Pulmonary artery endothelial cell (primary cell): ENCODE data around the gene MLANA. TPM values are rescaled to one million over a fixed set of nuclear protein-coding genes. Genes with fewer than 3 reads are reported as not detected.
"Not testable (repeated sequence)": the region's sequence is repeated elsewhere in the genome, so short reads cannot be mapped to it uniquely, and the experiment has no call there.

Experiments
- DNase-seq: peaks from one replicate; pipeline ENCODE4 v3.0.0-alpha.2; 2011; ENCODE audit warnings: low read depth, low spot score
- total RNA-seq: library from RNA; depleted of rRNA; stranded (reverse); fragments of >200 nt; gene quantifications from 2 replicates; pipeline ENCODE4 v1.2.3, GENCODE V29; 2014

The MLANA gene
- total RNA-seq, 1 donor from 2014 or later: not detected

DNA sequence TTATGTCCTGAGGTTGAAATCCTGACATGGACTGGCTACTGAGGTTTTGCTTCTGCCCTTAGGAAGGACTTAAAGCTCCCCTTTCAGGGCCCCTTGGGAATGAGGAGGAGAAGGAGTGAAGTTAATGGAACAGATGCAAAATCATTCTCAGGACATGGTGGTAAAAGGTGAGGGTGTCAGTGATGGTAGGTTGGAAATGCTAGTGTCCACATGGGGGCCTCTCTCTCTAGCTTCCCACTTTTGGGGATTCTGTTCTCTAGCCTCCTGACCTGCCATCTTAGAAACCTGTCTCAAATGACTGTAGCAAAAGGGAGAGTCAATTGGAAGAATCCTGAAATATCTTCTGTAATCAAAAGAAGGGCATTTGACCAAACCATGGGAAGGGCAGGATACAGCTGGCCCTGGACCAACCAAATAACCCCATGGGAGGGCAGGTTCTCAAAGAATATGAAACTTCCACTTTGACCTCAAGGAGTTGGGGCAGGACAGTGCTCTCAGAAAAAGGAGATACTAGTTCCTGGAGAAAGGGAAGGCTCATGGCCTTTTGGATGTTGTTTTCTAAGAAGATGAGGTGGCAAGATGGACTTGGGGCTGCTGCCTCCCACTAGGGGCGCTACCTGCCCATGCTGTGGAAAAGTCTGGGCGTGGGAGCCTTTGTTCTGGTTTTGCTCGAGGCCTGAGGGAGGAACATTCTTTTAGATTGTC lies 21.2 kb upstream of the MLANA start:
- no peak for DNase-seq

DNA sequence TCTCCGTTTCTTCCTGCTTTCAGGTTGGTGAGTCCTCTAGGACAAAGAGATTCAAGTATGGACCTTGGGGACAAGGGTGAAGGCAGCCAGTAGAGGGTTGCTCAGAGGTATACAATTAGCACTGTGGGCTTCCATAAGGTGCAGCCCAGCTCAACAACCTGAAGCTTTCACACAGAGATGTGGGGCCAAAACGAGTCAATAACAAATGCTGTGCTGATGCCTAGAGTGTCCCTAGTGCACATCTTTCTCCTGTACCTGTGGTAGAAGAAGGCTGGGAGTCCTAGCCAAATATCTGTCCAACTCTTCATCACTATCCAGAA lies 20.7 kb upstream of the MLANA start:
- no peak for DNase-seq

DNA sequence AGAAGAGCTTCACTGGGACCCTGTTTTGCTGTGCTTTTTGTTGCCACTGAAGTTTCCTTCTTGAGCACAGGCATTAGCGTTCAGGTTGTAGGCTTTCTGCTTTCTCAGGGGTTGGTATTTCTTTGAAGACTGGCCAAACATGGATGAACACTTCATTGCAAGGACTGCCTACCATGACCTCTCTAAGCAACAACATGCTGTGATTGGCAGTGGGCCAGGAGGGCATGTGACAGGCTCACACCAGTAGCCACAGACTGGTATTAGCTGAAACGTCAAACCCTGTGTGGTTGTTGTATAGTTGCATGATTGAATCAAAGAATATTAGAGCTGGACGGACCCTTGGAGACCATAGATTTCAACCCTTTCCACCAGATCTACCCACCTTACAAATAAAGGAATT lies 20.0 kb upstream of the MLANA start:
- no peak for DNase-seq

DNA sequence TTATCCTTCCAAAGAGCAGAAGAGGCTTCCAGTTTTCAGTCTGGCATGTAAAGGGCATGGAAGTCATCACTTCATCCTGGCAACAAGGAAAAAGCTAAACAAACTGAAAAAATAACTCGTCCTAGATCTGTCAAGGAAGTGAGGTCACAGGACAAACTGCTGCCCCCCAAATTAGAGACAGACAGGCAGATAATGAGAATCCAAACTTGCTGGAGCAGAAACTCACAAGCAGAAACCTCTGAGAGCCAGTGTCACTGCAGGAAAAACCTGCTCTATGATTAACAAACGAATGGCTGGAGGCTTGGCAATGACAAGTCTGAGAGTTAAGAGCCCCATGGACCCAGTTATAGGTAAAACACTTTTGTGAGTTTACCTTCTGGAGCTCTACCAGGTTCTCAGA lies 18.9 kb upstream of the MLANA start:
- DNase-seq: no peak

DNA sequence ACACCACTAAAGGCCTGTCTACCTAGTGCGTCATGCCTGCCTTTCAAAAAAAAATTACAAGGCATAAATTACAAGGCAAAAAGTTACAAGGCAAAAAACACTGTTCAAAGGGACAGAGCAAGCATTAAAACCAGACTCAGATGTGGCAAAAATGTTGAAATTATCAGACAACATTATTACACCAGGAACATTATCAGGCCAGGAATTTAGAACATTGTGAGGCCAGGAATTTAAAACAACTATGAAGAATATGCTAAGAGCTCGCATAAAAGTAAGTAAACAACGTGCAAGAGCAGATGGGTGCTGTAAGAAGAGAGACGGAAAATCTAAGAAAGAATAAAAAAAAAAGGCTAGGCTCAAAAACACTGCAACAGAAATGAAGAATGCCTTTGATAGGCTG lies 18.2 kb upstream of the MLANA start:
- DNase-seq: no peak

DNA sequence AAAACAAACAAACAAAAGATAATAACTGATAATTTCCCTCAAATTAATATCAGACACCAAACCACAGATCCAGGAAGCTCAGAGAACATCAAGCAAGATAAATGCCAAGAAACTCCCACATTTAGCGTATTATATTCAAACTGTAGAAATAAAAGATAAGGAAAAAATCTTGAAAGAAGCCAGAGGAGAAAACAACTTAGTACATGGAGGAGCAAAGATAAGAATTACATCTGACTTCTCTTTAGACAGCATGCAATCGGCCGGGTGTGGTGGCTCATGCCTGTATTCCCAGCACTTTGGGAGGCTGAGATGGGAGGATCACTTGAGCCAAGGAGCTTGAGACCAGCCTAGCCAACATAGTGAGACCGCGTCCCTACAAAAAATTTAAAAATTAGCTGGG lies 17.2 kb upstream of the MLANA start:
- no peak for DNase-seq

DNA sequence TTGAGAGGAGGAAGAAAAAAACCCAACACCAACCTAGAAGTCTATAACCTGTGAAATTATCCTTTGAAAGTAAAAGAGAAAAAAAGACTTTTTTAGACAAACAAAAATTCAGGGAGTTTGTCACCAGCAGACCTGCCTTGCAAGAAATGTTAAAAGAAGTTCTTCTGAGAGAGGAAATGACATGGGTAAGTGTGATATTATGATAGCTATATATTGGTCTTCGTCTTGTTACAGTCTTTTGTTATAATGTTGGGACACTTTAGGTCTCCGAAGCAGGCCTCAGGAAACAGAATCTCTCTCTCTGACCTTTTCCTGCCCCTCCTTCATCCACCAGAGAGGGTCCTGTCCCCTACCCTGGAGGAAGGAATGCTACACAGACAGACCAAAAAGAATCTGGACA lies 16.6 kb upstream of the MLANA start:
- no peak for DNase-seq

DNA sequence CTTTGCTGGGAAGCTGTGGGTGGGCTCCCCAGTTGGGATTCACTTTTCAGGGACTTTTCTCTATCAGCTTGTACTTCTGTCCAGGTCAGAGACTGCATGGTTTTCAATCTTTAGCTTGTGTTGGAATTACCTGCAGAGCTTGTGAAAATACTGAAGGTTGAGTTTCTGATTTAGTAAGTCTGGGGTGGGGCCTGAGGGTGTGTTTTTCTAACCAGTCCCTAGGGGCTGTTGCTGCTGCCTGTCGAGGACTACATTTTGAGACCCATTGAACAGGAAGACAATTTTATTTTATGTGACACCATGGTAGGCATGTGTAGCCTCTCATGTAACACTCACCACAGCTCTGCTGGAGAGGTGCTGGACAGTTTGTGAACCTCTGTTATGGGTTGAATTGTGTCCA lies 14.7 kb upstream of the MLANA start:
- no peak for DNase-seq

DNA sequence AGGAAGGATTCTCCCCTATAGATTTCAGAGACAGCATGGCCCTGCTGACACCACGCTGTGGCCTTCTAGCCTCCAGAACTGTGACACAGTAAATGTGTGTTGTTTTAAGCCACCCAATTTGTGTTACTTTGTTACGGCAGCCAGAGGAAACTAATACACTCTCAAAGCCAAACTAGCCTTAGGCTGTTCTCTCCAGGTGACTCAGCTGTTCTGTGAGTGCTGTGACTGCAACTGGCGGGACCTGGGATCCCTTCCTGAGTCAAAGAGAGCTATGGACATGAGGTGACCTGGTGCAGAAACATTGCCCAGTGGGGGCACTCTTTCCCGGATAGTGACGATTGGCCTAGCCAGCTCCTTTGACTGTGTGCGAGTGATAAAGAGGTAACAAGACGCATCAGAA lies 14.0 kb upstream of the MLANA start:
- DNase-seq: no peak

DNA sequence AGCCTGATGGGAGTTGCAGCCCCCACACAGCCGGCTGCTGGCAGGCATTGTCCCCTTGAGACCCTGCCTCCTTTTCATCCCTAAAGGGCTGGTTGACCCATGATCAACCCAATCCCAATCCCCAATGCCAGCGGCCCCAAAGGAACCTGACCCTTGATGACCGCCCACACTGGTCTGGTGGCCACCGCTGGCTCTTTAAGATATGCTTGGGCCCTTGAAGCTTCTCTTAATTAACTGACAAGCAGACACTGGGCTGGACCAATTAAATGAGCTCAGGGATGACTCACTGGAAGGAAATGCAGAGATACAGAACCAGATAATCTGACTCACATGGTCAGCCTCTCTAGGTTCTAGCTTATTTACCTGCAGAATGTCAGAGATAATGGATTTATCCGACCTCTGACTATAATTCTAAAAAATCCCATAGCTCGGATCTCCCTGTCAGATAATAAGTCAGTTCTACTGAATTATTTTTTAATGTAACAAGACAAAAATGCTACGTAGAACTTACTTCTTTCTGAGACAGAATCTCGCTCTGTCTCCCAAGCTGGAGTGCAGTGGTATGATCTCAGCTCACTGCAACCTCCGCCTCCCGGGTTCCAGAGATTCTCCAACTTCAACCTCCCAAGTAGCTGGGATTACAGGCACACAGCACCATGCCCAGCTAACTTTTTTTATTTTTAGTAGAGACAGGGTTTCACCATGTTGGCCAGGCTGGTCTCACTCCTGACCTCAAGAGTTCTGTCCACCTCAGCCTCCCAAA lies 11.1 kb upstream of the MLANA start:
- no peak for DNase-seq

DNA sequence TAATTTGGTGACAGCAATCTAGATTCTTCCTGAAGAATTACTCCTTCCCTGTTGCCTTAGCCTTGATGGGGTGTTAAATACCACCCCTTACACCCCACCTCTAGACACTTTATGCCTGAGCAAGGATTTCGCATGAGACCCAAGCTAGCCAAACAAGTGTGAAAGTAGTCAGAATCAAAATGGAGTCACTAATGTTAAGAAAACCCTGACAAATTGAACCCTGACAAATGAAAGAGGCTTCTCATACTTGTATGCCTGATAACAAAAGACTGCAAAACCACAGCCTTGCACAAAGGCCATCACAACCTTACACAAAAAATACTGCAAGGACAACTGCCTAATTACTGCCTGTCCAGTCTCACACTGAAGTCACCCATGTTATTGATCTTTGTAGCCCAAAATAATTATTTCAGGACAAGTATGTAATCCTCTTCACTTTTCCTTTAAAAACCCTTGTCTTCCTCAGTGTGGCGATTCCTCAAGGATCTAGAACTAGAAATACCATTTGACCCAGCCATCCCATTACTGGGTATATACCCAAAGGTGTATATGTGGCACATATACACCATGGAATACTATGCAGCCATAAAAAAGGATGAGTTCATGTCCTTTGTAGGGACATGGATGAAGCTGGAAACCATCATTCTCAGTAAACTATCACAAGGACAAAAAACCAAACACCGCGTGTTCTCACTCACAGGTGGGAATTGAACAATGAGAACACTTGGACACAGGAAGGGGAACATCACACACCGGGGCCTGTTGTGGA lies 8.3 kb upstream of the MLANA start:
- not testable (repeated sequence) for DNase-seq

DNA sequence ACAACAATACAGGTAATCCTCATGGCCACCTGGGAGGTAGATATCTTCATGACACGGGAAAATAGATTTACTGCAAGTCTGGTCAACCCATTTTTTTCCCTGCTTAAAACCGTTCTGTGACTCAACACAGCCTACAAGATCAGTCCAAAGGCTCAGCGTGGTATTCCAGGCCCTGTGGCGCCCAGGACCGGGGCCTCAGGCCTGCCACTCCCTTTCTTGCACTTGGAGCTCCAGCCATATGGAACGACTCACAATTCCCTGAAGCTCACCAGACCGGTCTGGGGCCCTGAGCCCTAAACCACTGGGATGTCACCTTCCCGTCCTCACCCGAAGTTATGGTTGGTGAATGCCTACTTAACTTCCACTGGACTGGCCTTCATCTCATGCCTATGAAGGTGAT lies 6.5 kb upstream of the MLANA start:
- DNase-seq: no peak

DNA sequence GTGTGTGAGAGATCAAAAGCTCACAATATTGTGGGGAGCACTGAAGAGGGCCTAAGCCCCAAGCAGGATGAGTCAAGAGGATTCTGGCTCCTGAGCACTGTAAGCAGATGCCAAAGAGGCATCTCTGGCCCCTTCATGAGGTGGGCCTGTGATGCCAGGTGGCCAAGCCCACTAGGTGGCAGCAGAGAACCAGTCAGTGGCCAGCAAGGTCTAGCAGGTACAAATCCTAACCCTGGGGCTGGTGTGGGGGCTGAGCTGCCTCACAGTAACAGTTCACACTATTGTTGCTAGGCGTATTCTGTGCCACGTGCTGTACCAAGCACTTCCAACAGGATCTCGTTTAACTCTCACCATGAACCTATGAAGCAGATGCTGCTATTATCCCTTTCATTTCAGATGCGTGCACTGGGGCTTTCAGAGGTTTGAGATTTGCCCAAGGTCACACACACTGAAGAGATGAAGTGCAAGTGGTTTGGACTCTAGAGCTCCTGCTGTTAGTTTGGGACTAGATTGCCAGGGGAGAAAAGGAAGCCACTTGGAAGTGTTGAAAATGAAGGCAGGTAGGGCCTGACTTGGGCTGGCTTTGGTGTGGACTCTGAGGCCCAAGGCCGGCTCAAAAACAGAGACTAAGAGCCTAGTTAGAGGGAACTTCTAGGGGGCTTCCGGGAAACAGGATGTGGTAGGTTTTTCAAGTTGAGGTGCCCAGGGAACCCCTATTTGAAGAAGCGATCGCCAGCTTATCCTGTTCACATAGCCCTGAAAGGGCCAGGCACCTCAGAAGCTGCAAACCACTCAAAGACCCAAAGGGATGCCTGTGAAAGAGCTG lies 4.4 kb upstream of the MLANA start:
- peak; percentile 30 for DNase-seq

DNA sequence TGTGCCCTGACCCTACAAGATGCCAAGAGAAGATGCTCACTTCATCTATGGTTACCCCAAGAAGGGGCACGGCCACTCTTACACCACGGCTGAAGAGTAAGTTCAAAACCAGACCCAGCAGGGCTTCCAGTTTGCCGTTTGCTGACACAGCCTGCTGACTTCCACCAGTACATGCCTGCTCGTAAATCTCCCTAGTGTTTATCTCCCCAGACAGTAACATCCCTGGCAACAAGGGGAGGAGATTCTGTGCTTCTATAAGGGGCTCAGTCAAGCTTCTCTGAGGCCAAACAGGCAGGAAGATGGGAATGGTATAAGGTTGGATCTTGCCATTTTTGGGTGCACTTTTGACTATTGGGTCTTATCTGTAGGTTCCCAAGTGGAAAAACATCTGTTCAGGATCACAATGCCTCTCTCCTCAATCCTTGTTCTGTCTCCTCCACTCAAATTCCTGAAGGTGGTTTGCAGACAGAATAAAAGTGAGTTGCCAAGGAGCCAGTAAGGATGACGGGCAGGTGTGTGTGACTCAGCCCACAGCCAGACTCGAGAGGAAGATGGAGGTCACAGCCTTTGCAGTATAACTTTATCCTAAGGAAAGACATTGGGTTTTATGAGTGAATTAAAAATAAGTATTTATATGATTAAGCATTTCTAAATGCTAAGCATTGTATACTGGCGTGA lies 1.9 kb downstream of the MLANA start:
- no peak for DNase-seq

DNA sequence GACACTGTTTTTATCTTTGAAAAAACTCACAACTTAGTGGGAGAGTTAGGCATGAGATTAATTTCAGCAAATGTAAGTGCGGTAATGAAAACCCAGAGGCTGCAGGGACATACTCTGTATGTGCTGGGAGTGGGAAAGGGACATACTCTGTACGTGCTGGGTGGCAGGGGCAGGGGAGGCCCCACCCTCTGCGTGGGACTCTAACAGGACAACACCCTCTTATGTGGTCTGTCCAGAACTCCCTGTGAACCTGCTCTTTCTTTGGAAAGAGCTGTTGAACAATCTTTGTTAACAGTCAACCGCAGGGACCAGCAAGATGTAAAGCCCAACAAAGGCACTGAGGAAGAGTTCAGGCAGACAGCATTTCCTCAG lies 2.4 kb downstream of the MLANA start:
- no peak for DNase-seq

DNA sequence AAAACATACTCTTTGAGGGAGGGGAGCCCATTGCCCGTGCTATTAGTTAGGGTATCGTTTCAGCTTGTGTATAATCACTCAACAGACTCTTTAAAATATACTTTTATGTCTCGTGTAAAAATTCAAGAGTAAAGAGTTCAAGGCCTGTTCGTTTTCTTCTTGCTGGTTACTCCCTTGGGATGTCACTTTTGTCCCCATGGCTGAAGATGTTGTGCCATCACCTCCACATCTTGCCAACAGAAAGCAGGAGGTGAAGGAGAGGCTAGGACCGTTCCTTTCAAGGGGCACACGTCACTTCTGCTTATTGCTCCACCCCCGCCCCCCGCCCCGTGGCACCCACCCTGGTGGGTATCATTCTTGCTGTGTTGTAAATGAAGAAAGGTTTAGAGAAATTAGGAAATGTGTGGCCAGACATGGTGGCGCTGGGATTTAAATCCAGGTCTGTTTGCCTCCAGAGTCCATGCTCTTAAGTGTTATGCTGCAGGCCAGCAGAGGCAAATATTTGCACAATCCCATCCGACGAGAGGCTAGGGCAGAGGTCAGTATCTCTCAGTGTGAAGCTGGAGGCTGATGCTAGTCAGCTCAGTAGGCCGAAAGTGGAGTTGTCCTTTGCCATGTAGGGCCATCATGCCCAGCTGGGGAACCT lies 3.0 kb downstream of the MLANA start:
- DNase-seq: no peak

DNA sequence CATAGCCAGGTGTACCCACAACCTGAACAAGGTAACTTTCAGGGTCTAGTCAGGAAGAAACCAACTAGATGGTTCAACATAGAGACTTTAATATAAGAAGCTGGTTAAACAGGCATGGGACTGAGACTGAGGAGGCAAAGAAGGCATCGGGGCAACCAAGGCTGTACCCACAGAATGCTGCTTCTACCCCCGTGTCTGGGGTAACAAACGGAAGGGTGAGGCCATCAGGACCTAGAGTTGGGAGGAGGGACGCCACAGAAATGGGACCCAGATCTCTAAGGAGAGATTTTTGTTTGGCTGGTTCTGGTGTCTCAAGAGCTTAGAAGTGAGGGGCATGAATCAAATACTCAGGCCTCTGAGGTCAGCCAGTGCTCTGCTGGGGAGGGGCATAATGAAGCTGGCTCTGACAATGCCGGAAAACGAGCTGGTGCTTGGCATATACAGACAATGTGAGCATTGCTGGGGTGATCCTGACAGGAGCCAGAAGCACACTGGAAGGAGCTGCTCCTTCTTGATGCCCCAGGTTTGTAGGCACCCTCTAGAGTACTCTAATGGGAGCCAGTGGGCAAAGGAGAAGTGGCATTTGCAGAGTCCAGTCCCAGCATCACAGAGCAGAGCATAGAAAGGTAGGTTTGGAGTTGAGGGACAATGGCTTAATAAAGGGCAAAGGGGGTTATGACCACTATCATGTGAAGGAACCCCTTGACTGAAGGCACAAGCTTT lies 3.7 kb downstream of the MLANA start:
- DNase-seq: no peak

DNA sequence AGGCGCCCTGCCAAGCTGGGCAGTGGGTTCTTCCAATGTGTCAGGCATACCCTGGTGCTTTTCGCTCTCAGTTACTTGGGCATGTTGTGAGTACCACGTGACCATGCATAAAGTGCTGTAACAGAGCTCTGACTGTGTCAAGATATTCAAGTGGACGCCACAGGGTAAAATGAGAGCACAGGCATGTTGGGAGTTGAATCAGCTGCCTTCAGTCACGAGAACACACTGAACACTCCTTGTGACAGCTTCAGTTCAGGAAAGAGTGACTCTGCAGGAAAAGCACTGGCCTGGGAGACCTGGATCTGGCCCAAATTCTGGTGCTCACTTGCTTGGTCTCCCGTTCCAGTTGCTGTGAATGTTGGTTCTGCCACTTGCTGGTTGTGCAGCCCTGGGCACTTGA lies 5.1 kb downstream of the MLANA start:
- DNase-seq: peak; percentile 11

DNA sequence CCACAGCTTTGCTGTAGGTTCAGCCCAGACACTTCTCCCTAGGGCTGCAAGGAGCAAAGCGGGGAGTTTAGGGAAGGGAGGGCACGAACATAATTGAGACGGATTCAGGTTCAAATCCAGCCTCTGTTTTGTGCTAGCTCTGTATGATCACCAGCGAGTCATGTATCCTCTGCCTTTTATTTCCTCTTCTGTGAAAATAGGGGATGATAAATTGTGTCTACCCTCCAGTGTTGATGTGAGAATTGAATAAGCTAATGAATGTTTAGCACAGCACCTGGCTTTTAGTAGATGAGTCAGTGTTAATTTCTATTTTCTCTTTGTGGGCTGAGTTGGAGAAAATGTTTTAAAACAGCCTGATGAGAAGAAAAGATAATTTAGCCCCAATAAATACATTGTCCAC lies 6.2 kb downstream of the MLANA start:
- no peak for DNase-seq

DNA sequence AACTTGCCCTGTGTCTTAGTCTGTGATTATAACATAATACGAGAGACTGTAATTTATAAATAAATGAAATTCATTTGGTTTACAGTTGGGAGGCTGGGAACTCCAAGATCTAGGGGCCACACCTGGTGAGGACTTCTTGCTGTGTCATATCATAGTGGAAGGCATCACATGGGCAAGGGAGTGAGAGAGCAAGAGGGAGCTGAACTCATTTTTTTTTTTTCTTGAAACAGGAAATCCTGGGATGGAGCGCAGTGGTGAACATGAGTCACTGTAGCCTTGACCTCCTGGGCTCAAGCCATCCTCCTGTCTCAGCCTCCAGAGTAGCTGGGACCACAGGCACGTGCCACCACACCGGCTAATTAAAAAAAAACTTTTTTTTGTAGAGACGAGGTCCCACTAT lies 7.2 kb downstream of the MLANA start:
- no peak for DNase-seq
